MCF 10A (cell line): ENCODE data around the gene SCO1. TPM values are rescaled to one million over a fixed set of nuclear protein-coding genes. Genes with fewer than 3 reads are reported as not detected.

ENCODE experiments used
- BruUV-seq: library from RNA; stranded (reverse); fragments of 400-500 nt; replicated peaks from 2 replicates; lab custom pipeline; 2021; lab: Mats Ljungman, UMichigan
- CTCF ChIA-PET: fragments of 300-600 bp; sonication (Branson Sonifier 250); formaldehyde crosslinking; extraction: SDS; loops from one replicate; lab custom pipeline; 2021; ENCODE audit warnings: antibody characterized with exemption, inconsistent platforms; lab: Yijun Ruan, JAX
- POLR2A ChIA-PET: fragments of 300-600, 350-650 bp; sonication (Branson Sonifier 250); formaldehyde crosslinking; extraction: SDS; loops from one replicate; lab custom pipeline; 2020; ENCODE audit warnings: antibody characterized with exemption, inconsistent platforms; lab: Yijun Ruan, JAX
- DNase-seq: peaks from one replicate; pipeline ENCODE4 v3.0.0-alpha.2; 2018; ENCODE audit not compliant: unreplicated experiment
- H3K27ac Mint-ChIP-seq: one replicate; pipeline ENCODE4 v1.8.0; 2022; ENCODE audit warnings: mild to moderate bottlenecking, low read depth, mixed read lengths; ENCODE audit not compliant: unreplicated experiment
- H3K27me3 Mint-ChIP-seq: one replicate; pipeline ENCODE4 v1.8.0; 2022; ENCODE audit warnings: mixed read lengths; ENCODE audit not compliant: insufficient read depth, unreplicated experiment
- H3K36me3 Mint-ChIP-seq: one replicate; pipeline ENCODE4 v1.8.0; 2022; ENCODE audit warnings: mild to moderate bottlenecking, moderate library complexity, mixed read lengths; ENCODE audit not compliant: insufficient read depth, unreplicated experiment
- H3K4me1 Mint-ChIP-seq: one replicate; pipeline ENCODE4 v1.8.0; 2022; ENCODE audit warnings: mixed read lengths; ENCODE audit not compliant: insufficient read depth, unreplicated experiment
- H3K4me3 Mint-ChIP-seq: one replicate; pipeline ENCODE4 v1.8.0; 2022; ENCODE audit warnings: mild to moderate bottlenecking, moderate library complexity, mixed read lengths; ENCODE audit not compliant: unreplicated experiment
- H3K9me3 Mint-ChIP-seq: one replicate; pipeline ENCODE4 v1.8.0; 2022; ENCODE audit warnings: mixed read lengths; ENCODE audit not compliant: unreplicated experiment
- intact Hi-C: fragments of 100-400 bp; cut with micrococcal nuclease; formaldehyde crosslinking; loops from 2 replicates; pipeline ENCODE4 v1.14.1; 2022
- total RNA-seq: library from RNA; stranded (reverse); gene quantifications from 2 replicates; pipeline ENCODE4 v1.2.3, GENCODE V29; 2022
- TF ChIP-seq, protein P1 (sequence below): fragments of 200-600 bp; IDR thresholded peaks from one replicate; pipeline ENCODE4 v1.8.0; 2022; ENCODE audit warnings: antibody characterized with exemption, mild to moderate bottlenecking; ENCODE audit not compliant: unreplicated experiment

The SCO1 gene
- total RNA-seq, 1 experiment from 2014 or later = 55.8 TPM

DNA sequence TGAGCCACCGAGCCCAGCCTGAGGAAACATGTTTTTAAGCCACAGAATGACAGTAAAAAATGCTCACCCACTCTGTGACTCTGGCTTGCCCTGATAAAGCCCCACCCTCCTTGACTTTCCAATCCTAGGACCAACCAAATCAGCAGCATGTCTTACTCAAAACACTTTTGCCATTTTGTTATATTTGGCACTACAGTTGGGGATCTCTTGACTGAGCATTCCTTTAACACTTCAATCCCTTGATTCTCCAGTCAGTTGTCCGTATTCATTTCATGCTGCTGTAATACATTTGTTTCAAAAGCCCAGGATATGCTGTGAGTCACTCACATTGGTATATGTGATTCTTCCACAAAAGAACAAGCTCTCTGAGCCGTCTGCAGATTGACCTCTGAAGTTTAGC, 48.4 kb downstream of the SCO1 start:
- Mint-ChIP-seq H3K4me3 (no peak overlapping the region), H3K36me3 (no peaks in the 10 kb centered on the region), H3K27ac (no peak overlapping the region), H3K9me3 (no peaks in the 10 kb centered on the region), H3K27me3 (no peaks in the 10 kb centered on the region), H3K4me1 (no peaks in the 10 kb centered on the region)
- no peak for DNase-seq
- ChIA-PET POLR2A (no interaction called here), CTCF (interaction anchor here (0.6 kb wide), 1 partner anchor 32 kb away, joined by 3 read pairs; no protein-coding TSS in a partner anchor)
- intact Hi-C loops = no loop called here
- no TSS peak for BruUV-seq
- TF ChIP-seq, protein P1, sequence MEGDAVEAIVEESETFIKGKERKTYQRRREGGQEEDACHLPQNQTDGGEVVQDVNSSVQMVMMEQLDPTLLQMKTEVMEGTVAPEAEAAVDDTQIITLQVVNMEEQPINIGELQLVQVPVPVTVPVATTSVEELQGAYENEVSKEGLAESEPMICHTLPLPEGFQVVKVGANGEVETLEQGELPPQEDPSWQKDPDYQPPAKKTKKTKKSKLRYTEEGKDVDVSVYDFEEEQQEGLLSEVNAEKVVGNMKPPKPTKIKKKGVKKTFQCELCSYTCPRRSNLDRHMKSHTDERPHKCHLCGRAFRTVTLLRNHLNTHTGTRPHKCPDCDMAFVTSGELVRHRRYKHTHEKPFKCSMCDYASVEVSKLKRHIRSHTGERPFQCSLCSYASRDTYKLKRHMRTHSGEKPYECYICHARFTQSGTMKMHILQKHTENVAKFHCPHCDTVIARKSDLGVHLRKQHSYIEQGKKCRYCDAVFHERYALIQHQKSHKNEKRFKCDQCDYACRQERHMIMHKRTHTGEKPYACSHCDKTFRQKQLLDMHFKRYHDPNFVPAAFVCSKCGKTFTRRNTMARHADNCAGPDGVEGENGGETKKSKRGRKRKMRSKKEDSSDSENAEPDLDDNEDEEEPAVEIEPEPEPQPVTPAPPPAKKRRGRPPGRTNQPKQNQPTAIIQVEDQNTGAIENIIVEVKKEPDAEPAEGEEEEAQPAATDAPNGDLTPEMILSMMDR = no peak

DNA sequence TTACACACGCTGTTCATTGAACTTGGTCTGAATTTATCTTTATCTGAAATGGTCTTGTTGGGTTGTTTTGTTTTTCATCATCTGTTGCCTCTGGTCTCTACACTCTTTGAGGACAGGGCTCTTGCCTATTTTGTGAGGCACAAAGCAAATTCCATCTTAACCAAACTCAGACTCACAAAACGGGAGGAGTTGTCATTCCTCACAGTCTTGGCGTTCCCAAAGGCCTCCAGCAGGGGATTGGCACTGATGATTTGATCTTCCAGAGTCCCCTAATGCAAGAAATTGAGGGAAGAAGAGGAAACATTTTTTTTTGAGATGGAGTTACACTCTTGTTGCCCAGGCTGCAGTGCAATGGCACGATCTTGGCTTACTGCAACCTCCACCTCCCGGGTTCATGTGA, 49.0 kb downstream of the SCO1 start:
- no peak overlapping the region for H3K4me3 Mint-ChIP-seq
- CTCF ChIA-PET = interaction anchor here (4.9 kb wide), 1 partner anchor 15 kb away, joined by 105 read pairs; no protein-coding TSS in a partner anchor
- no peaks in the 10 kb centered on the region for H3K9me3 Mint-ChIP-seq
- H3K36me3 Mint-ChIP-seq = no peaks in the 10 kb centered on the region
- no peaks in the 10 kb centered on the region for H3K4me1 Mint-ChIP-seq
- no peak for DNase-seq
- TF ChIP-seq, protein P1 = no peak
- no peaks in the 10 kb centered on the region for H3K27me3 Mint-ChIP-seq
- intact Hi-C loops = no loop called here
- BruUV-seq = no TSS peak
- H3K27ac Mint-ChIP-seq = no peak overlapping the region
- POLR2A ChIA-PET = no interaction called here

DNA sequence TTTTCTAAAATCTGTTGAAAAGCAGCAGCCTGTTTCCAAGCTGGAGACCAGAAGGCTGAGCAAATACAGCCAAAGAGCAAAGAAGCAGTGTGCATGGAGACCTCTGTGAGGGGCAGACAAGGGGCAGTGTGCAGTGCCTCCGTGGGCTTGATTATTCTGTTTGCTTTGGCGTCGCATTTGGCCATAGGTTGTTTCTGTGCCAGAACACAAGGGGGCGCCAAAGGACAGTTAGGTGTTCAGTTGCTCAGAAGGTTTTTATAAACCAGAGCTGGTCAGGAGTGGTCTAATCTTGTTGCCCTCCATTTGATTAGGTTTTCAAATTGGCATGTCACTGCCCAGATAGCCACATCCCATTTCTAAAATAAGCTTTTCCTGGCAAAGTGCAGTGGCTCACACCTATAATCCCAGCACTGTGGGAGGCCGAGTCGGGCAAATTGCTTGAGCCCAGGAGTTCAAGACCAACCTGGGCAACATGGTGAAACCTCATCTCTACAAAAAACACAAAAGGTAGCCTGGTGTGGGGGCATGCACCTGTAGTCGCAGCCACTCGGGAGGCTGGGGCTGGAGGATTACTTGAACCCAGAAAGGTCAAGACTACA, 50.8 kb downstream of the SCO1 start:
- POLR2A ChIA-PET = no interaction called here
- no peak overlapping the region for H3K4me3 Mint-ChIP-seq

DNA sequence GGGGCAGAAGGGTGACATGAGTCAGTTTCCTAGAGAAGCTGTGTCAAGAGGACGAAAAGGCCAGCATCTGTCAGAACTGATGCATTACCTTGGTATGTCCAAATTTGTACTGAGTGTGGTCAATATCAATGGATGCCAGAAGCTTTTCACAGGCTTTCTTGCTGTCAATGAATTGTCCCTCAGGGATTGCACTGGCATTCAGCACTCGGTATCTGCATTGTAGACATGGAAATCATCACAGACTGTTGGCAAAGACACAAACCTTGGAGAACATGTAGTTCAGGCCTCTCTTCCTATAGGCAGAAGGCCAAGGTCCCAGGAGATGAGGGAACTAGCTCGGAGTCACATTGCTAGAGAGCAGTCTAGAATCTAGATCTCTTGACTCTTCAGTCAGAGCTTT, 56.9 kb downstream of the SCO1 start:
- H3K27me3 Mint-ChIP-seq = no peaks in the 10 kb centered on the region
- peaks cover 7% of the 10 kb centered on the region for H3K9me3 Mint-ChIP-seq
- no peak overlapping the region for H3K27ac Mint-ChIP-seq
- no peaks in the 10 kb centered on the region for H3K4me1 Mint-ChIP-seq
- ChIA-PET CTCF (interaction anchor here (0.7 to 19.1 kb wide), 6 partner anchors 9 to 1346 kb away, joined by 3 to 269 read pairs (median 4); no protein-coding TSS in a partner anchor), POLR2A (interaction anchor here (0.6 kb wide), 1 partner anchor 810 kb away, joined by 3 read pairs; no protein-coding TSS in a partner anchor)
- DNase-seq = no peak
- peaks cover 5% of the 10 kb centered on the region for H3K36me3 Mint-ChIP-seq
- intact Hi-C loops = no loop called here
- no peak overlapping the region for H3K4me3 Mint-ChIP-seq
- no TSS peak for BruUV-seq
- TF ChIP-seq, protein P1 = no peak

More for the DNA sequence above, 50.8 kb downstream of the SCO1 start:
- intact Hi-C loops = no loop called here
- Mint-ChIP-seq H3K9me3 (no peaks in the 10 kb centered on the region), H3K4me1 (no peaks in the 10 kb centered on the region), H3K27me3 (no peaks in the 10 kb centered on the region), H3K27ac (no peak overlapping the region), H3K36me3 (no peaks in the 10 kb centered on the region)
- CTCF ChIA-PET = interaction anchor here (0.5 to 4.9 kb wide), 66 partner anchors 8 to 1779 kb away, joined by 3 to 105 read pairs (median 4); partner anchors contain the start of genes MYH3, PIK3R6 and PIRT
- DNase-seq = peak; percentile 71
- TF ChIP-seq, protein P1 = peak; percentile 79
- BruUV-seq = no TSS peak
